Stimulated activated CD8-positive, alpha-beta memory T cell treated with anti-CD3 and anti-CD28 coated beads, Interleukin-4, amount 100 ng/mL, for 4 hours (primary cell): ENCODE results near the gene VPS13D.

Experiments used
- DNase-seq, 2 donors: peaks; one replicate each; pipeline ENCODE4 v3.0.0-alpha.2; 2020; ENCODE audit warnings: low read depth in 2 of 2, low spot score in 1 of 2

The VPS13D gene

DNA sequence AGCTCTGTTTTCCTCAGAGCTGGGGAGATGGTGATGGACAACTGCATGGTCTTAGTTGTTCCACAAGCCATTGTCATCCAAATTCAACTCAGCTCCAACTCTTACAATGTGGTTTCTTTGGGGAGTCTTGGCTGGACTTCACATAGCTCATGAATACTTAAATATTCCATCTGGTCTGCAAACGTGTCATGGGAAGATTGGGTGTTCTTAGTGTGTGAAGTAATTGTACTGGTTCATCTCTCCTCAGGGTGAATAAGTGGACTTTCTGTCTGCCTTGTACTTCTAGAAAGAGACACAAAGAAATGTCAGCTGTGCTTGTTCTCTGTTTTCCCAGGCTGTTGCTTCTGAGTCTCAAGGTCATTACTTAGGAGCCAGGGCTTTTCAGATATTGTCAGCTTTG is 106.6 kb downstream of the VPS13D start:
- no peak for DNase-seq

DNA sequence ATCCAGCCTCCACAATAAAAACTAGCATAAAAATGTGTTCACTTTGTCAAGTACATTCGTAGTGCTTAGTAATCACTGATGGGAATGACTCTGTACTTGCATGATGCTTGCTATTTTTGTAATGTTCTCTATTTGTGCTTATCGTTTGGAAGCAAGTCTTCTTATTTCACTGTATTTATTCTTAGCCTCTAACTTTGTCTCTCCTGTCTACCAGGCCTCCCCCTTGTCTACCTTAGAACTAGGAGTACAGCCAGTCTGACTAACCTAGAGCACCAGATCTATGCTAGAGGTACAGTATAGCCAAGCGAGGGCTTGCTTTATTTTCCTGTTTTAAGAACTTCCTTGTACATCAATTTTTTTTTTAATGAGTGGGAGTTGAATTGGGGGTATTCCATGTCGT is 108.2 kb downstream of the VPS13D start:
- DNase-seq, result no peak

DNA sequence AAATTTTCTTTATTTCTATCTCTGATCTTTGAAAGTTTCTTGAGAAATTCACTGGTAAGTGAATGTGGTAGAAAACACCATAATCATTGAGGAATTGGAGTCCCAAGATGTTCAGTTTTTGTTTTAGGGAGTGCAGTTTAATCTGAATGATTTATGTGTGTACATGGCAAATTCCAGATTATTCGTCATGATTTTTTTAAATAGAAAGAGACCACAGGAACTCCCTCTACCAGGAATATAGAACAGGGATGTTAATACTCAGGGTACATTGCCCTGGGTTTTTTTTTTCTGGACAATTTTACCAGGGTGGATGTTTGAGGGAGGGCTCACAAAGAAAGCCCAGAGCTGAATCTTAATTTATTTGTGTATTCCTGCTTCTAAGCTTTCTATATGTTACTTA is 109.0 kb downstream of the VPS13D start:
- DNase-seq, result no peak

DNA sequence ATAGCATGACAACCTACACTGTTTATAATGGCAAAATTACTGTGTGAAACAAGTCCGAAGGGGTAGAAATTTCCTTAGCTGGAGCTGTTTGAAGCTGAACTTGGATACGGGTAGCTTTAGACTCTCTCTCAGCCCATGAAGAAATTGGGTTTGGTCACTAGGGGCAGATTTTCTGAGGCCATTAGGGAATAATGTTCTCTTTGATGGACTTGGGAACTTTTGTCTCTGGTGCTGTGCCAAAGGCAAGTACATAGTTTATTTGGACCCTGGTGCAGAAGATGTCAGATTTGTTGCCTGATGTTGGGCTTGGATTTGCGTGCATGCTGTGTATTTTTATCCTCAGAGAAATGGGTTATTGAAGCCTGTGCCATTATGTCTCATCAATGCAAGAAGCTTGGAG is 109.6 kb downstream of the VPS13D start:
- no peak for DNase-seq

DNA sequence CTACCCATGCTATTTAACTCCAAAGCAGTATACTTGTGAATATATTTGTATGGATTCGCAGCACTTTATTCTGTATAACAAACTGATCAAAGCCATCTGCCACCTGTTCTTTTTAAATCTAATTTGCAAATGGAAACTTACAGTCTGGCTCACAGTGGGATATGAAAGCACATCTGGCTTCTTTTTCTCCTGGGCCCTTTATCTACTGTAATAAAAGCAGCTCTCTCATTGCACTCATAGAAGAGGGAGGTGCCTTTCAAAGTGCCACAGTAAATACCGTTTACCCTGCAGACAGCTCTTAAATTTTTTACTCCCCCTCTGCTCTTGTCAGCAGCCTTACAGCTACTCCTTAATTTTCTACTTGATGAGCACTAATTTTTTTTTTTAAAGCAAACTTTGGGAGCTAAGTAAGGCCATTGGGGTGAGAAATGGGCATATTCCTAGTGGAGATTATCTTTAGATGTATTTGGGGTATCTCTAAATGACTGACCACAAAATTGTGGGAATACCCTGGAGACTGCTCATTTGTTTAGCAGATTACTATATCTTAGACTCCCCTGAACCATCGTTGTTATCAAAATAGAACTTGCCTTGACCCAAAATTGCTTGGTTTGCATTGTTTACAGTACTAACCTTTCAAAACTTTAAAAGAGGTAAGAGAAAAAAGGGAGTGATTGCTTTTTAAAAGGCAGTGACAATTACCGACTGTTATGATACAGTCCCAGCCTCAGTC is 110.1 kb downstream of the VPS13D start:
- no peak for DNase-seq

DNA sequence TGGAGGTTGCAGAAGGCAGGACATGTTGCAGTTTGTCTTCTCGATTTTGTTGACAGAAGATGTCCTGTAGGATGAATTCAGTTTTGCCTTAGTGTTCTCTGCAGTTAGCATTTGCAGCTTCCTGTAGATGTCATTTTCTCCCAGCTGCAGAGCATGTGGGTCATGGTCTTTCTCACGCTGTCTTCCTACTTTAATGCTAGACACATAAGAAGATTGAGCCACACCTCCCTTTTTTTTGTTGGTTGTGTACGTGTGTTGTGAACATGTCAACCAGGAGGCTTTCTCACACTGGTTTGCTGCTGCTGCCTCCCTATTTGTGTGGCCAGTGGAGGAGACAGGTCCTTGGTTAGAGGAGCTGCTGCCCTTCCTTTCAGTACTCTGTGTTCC is 110.7 kb downstream of the VPS13D start:
- no peak for DNase-seq

DNA sequence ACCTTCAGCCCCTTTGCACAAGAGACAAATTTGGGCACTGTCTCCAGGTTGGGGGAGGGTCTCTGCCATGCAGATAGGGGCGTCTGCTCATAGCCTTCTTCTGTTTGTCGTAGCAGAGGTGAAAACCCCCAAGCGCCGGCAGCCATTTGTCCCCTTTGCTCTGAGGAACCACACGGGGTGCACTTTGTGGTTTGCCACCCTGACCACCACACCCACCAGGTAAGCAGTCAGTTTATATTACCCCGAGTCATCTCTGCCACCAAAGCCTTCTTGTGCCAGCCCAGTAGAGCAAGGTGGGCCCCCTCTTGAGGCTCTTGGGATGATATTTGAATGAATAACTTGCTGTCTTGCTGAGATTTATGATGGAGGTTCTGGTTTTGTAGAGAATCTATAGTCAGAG is 111.8 kb downstream of the VPS13D start:
- DNase-seq, result no peak

DNA sequence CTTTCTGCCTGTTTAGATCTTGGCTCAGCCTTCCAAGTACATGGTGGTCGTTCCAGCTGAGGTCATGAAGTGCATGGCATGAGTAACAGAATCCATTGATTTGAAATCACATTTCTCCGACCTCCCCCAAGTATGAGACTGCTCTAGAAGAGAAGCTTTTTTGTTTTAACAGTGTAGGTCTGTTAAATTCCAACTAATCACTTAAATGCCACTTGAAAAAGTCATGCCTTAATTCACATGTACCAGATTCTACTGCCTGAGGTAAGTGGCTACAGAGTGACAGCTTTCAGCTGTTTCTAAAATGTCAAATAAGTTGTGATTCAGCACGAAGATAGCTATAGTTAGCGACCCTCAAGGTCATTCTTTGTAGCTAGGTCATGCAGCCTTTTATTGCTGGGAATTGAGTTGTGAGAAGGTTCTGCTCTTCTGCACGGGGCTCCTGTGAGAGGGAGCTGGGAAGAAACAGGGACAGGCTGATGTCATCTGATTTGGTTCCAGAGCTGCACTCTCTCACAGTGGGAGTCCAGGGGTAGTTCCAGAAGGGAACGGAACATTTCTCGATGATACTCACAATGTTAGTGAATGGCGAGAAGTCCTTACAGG is 112.7 kb downstream of the VPS13D start:
- DNase-seq, result no peak

DNA sequence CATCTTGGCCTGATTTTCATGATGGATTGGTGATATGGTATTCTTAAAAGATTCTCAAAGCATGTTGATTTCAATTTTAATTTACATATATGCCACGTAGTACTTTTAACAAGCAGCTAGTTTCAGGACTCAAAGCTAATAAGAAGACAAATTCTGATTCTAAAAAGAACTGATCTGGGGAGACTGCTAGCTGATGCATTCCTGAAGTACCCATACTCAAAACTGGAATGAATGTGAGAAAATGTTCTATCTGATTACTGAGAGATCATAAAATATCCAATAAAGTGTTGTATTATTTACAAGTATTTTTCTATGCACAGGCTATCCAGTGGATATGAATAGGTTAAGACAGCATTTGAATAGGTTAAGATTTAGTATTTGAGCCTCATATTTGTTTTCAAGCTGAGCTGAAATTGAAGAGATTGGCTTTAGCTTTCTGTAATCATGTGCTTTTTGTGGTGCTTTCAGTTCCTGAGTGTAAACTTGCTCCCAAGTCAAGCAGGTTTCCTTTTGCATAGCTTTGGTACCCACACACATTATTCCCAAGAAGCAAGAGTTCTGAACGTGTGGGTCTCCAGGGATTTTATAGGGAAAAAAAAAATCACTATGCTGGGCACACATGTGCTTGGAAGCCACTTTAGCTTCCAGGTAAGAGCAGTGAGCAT is 114.1 kb downstream of the VPS13D start:
- DNase-seq, result no peak

DNA sequence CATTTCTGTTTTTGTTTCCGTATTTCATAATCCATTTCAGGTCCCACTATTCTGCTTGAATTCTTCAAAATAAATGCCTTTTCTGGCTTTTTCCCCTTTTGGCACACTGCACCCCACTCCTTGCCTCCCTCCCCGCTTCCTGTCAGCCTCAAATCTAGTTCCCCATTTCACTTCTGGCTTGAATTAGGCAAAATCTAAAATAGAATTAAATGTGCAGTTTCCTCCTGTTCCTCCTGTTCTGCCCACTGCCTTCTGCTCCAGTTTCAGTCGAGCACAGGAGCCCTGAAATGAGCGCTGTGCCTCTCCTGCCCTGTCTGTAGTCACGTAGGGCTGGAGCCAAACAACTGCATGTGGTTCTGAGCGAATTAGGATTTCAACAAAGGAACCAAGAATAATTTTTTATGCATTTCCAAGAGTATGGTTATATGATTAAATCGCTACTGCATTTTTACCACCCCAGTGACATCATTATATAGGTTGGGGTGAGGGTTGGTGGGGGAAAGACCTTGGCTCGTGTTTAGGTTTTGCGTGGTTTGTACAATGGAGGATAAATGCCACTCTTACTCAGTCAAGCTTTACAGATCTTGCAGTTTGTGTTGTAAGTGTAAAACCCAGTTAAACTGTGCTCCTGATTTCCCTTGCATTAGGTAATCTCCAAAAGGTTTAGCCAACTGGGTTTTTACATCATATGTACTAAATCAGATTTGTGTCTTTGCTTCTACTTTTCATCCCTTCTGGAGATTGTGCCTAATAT is 114.9 kb downstream of the VPS13D start:
- DNase-seq, result no peak

DNA sequence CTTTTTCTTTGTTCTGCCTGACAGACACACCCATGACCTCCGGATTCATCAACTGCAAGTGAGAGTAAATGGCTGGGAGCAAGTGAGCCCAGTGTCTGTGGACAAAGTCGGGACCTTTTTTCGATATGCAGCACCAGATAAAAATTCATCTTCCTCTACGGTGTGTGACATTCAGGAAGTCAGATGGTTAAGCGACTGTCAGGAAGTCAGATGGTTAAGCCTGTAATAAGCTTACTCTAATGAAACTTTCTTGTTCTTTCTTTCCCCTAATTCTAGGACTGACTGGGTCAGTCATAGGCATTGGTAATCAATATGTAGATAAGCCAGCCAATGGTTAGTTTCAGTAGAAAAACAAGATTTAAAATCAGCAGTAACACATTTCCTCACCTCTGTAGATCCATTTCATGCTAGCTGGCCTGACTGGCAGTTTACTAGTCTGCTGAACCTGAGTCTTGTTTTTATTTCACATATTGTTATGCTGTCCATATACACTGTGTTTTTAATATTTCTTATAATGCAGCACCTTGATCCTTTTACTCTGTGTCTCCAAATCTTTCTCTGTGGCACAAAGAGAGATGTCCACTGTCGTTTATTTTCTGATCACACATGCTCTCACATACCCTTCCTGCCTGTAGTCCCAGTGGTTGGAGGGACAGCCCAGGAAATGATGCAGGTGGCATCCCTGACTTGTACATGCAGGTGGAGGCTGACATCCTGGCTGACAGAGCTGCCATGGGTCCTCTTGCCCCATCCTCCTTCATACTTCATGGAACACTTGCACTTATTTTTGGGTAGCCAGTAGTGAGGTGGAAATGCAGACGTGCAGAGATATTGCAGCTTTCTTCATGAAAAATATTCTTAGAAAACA is 115.8 kb downstream of the VPS13D start:
- no peak for DNase-seq

DNA sequence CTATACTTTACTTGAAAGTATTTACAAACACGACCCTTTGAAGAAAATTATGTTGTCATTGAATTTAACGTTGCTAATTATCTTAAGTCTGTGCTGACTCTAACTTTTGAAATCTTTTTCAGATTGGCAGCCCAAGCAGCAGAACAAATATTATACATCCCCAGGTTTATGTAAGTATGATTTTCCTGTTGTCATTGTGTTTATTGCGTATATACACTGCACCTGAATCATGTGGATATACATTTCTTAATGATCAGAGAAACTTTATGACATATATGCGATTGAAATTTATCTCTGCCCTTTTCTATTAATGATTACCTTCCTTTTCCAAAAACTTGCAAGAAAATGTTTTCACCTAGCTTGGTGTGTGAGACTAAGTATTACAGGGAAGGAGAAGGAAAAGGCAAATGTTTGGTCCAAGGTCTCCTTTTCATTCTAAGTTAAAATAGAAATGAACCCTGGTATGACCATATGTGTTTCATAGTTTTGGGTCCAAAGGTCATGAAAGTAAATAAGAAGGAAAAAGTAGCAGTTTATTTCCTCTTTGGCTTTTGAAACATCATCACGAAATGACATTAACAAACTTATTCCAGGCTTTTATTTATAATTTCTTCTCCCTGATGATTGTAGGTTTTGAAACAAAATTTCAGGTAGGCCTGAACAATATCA is 116.8 kb downstream of the VPS13D start:
- DNase-seq, result no peak

DNA sequence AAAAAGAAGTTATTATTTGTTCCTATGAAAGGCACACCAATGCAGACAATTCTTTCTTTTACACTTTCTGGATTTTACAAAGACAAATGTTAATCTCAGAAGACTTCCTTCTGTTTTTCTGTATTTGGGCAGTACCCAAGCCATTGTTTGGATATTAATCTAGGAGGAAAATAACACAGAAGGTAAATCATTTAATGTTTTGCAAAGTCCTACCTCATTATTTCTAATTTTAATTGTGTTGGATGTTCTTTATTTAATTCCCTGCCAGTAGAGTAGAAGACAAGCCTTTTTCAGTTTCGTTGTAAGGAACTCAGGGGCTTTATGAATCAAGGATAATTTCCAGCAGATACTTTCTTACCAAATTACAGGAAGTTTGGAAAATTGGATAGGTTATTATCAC is 118.3 kb downstream of the VPS13D start:
- no peak for DNase-seq

DNA sequence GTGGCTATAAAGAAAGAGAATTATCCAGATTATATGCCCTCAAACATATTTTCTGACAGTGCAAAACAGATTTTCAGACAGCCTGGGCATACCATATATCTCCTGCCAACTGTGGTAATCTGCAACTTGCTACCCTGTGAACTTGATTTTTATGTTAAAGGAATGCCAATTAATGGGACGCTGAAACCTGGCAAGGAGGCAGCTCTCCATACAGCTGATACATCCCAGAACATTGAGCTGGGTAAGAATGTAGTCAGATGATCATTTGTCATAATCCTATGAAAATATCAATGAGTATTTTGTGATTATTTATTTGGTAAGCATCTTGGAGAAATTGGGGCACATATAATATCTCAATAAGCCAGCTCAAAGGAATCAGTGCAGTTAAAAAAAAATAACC is 124.2 kb downstream of the VPS13D start:
- DNase-seq, result no peak

DNA sequence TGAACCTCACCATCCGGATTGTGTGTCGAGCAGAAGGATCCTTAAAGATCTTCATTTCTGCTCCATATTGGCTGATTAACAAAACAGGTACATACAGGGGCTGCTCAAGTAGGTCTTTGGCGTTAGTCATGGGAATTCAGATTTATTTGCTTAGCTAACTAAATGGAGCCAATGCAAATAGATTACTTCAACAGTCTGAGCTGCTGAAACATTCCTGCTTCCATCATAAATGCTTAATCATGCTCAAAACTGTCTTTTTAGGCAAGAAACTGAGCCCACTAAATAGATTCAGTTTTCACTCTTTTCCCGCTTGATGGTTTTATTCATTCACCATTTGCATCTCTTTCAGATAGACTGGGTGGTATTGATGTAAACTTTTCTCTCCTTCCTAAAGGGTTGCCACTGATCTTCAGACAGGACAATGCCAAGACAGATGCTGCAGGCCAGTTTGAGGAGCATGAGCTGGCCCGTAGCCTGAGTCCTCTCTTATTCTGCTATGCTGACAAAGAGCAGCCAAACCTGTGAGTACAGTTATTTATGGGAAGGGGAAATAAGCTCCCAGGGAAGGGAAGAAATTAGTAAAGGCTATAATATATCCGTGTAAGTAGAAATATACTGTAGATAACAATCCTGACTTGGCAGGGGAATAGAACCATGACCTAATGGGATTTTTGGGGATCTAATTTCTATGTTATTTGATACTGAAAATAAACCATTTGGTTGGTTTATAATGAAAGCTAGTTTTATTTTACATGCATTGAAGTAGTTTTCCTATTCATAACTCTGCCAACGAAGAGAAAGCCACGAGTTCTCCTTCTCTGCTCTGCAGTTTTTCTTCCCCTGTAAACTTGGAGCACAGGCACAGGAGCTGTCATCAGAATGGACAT is 126.4 kb downstream of the VPS13D start:
- no peak for DNase-seq

DNA sequence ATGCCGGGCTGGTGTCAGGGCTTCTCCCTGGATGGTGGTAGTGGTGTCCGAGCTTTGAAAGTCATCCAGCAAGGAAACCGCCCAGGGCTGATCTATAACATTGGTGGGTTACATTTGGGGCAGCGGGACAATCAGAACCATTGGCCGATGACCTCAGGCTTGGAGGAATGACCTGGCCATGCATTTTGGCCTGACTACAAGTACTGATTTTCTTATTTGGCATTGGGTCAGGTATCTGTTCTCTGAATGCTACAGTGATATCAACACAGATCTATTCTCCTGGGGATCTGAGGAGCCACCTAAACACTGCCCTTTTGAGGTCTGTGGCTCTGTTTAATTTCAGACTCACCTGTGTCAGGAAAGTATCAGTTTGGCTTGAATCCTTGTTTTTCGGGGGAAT is 128.7 kb downstream of the VPS13D start:
- no peak for DNase-seq

DNA sequence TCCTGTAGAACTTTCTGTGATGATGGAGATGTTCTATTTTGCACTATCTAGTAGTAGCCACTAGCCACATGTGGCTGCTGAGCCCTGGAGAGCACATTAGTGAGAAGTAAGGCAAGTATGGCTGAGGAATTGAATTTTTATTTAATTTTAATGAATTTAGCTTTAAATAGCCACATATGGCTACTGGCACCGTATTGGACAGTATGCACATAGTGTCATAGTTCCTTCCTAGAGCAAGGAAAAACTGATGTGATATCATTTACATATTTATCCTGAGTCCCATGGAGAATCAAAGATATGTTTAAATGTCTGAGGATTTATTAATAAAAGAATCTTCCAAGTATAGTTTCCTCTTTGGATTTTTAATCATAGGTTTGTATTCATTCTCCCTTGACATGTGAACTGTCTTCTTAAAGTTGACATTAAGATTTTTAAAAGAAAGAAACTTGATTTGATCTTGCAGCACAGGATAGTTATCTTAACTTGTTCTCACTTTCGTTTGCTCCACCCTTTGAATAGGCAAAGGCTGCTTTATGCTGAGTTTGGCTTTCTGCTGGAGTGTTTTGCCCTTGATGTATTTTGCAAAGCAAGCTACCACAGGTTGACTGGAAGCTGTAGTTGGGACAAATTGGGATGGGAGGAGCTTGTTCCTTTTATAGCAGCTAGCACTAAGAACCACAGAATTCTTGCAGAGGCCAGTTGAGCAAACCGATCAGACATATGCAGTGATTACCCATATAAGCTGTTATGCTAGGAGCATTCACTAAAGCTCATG is 129.7 kb downstream of the VPS13D start:
- DNase-seq, result no peak

DNA sequence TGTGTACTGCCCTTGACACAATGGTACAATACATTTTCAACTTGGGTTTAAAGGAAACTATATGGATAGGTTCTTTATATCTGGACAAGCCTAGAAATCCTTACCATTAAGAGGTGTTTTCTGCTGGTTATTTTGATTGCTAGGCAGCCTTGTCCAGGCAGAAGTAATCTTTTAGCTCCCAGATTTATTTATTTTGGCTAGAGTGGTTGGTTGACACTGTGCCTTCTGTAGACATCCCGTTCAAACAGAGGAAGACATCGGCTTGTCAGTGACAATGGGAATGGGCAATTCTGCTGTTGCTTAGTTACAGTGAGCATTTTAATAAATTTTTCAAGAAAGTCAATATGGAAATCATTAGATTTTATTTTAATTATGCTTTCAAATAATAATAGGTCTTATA is 138.8 kb downstream of the VPS13D start:
- DNase-seq, result no peak

DNA sequence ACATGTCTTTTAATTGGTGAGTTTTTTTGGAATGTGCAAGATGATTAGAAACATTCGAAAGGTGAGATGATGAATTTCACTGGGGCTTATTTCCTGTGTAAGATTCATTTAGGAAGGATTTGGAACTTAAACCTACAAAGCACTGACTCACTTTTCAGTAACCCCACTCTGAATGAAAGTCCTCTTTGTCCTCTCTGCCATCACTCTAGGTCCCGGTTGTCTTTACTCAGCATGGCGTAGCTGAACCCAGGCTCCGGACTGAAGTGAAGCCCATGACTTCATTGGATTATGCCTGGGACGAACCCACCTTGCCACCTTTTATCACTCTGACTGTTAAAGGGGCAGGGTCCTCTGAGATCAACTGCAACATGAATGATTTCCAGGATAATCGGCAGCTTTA is 139.4 kb downstream of the VPS13D start:
- no peak for DNase-seq
